WERI-Rb-1 (cell line): Measurements from ENCODE around the gene C15orf39.

Experiments used
- DNase-seq: peaks from one replicate; pipeline ENCODE4 v3.0.0-alpha.2; 2020
- H3K27ac ChIP-seq: fragments of 250-450 bp; sonication (Bioruptor Pico); 2 replicates; pipeline ENCODE4 v1.5.1; 2020; ENCODE audit warnings: mild to moderate bottlenecking, moderate library complexity
- H3K27me3 ChIP-seq: fragments of 250-450 bp; sonication (Bioruptor Pico); 2 replicates; pipeline ENCODE4 v1.5.1; 2021; ENCODE audit warnings: mild to moderate bottlenecking, low read depth, moderate library complexity; ENCODE audit not compliant: insufficient read depth, severe bottlenecking
- H3K36me3 ChIP-seq: fragments of 250-450 bp; sonication (Bioruptor Pico); 2 replicates; pipeline ENCODE4 v1.5.1; 2020; ENCODE audit warnings: mild to moderate bottlenecking, moderate library complexity
- H3K4me3 ChIP-seq: 2 replicates; pipeline ENCODE4 v1.5.1; 2011; ENCODE audit warnings: low read depth, mild to moderate bottlenecking, control low read depth, low read length
- H3K9me3 ChIP-seq: fragments of 250-450 bp; sonication (Bioruptor Pico); 2 replicates; pipeline ENCODE4 v1.5.1; 2021; ENCODE audit warnings: mild to moderate bottlenecking, moderate library complexity; ENCODE audit not compliant: severe bottlenecking
- TF ChIP-seq, protein P1 (sequence below): IDR thresholded peaks from 2 replicates; pipeline ENCODE4 v1.5.1; 2011; ENCODE audit warnings: low read depth, mild to moderate bottlenecking, control low read depth, inconsistent platforms, low read length

Gene C15orf39

DNA sequence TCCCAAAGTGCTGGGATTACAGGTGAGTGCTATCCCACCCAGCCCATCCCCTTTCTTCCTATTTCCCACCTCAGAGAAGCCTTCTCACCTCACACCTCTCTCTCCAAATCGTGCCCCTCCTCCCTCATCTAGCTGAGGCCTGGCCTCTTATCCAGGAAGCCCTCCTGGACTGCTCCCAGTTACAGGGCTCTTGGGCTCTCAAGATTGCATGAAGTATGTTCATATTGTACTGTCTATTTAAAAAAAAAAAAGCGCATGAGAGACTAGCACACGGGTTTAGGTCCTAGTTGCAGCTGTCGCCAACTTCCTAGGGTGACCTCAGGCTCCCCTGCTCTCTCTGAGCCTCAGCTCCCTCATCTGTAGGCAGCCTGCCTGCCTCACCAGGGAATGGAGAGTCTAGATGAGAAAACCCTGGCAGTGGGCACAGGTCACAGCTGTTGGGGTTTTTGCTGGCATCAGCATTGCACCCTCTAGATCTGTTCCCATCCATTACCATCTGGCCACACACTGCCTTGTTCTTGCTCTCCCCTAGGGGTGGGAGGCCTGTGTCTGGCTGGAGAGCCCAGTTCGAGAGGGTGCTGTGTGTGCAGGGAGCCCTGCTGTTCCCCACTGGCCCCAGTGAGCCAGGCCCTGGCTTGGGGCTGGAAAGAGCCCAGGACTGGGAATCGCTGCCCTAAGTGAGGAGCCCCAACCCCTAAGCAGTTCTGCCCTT, 24.2 kb upstream of the C15orf39 start:
- no peak overlapping the region for H3K27ac ChIP-seq
- TF ChIP-seq, protein P1, sequence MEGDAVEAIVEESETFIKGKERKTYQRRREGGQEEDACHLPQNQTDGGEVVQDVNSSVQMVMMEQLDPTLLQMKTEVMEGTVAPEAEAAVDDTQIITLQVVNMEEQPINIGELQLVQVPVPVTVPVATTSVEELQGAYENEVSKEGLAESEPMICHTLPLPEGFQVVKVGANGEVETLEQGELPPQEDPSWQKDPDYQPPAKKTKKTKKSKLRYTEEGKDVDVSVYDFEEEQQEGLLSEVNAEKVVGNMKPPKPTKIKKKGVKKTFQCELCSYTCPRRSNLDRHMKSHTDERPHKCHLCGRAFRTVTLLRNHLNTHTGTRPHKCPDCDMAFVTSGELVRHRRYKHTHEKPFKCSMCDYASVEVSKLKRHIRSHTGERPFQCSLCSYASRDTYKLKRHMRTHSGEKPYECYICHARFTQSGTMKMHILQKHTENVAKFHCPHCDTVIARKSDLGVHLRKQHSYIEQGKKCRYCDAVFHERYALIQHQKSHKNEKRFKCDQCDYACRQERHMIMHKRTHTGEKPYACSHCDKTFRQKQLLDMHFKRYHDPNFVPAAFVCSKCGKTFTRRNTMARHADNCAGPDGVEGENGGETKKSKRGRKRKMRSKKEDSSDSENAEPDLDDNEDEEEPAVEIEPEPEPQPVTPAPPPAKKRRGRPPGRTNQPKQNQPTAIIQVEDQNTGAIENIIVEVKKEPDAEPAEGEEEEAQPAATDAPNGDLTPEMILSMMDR: no peak
- no peaks in the 10 kb centered on the region for H3K9me3 ChIP-seq
- H3K4me3 ChIP-seq: no peak overlapping the region
- no peak for DNase-seq
- H3K36me3 ChIP-seq: no peaks in the 10 kb centered on the region
- no peaks in the 10 kb centered on the region for H3K27me3 ChIP-seq

DNA sequence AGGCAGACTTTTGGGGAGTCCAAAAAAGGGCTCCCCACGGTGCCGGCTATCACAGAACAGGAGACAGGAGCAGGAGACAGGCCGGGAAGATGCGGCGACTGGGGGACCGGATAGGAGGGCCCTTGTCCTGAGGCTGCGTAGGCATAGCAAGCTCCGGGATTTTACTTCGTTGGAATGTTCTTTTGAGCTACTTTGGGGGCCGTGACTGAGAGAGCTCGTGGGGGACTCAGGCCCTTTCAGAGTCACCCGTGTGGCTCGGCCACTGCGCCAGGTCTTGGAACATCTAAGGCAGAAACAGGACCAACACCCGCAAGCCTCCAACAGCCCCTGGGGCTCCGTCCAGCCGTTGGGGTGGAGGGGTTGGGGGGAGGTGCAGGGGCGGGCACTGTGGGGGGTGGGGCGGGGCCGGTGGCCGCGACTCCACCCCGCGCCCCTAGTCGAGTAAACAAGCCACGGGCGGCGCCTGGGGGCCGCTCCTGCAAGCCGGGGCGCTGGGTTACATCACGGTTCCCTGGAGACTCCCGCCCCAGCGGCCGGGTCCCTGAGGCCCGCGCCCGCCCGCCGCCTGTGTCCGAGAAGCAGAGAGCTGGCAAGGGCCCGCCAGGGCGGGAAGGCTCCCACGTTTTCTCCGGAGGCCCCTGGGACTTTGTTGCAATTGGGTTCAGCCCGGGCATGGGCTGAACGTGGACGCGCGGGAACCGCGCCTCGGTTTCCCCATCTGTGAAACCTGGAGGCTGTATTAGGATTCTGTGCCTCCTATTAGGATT, 23.3 kb upstream of the C15orf39 start:
- Histone ChIP-seq H3K36me3 (no peaks in the 10 kb centered on the region), H3K4me3 (no peak overlapping the region), H3K9me3 (no peaks in the 10 kb centered on the region), H3K27me3 (no peaks in the 10 kb centered on the region), H3K27ac (no peak overlapping the region)
- TF ChIP-seq, protein P1: no peak
- DNase-seq: no peak

DNA sequence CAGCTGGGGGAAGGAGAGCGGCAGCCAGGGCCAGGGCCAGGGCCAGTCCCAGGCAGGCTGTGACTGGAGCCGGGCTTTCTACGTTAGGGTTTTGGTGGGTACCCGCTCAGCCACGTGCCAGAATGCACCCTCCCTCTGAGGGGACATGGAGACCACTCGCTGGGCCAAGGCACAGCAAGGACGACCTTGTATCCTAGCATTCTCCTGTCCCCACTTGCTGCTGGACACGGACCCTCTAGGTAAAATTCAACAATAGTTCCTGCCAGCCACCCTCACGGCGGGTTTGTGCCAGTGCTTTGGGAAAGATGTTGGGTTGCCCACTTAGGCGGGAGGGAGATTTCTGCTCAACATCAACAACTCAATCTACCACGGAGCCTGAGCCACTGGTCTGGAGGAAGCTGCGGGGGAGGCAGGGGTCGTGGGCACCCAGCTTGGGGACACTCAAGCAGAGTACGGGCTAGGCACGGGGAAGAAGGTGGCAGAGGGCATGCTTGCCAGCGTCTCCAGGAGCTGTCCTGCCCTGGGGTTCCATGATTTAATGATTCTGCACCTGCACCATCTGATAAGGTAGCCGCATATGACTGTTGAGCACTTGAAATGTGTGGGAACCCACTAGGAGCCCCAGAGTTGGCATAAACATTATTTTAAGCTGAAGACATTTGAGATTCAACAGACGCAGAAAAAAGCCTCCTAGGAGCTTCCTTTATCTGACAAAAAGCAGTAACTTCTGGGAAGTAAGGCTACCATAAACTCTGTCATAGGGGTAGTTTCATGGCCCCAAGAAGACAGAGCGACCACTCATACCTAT, 22.5 kb upstream of the C15orf39 start:
- no peak for DNase-seq
- H3K9me3 ChIP-seq: no peaks in the 10 kb centered on the region
- H3K36me3 ChIP-seq: no peaks in the 10 kb centered on the region
- H3K27ac ChIP-seq: no peak overlapping the region
- H3K4me3 ChIP-seq: no peak overlapping the region
- no peaks in the 10 kb centered on the region for H3K27me3 ChIP-seq
- TF ChIP-seq, protein P1: no peak

GRCh38 chr15:75179746-75180140, 21.9 kb upstream of the C15orf39 start:
- no peak overlapping the region for H3K27ac ChIP-seq
- TF ChIP-seq, protein P1: no peak
- no peaks in the 10 kb centered on the region for H3K9me3 ChIP-seq
- no peaks in the 10 kb centered on the region for H3K36me3 ChIP-seq
- no peak overlapping the region for H3K4me3 ChIP-seq
- no peak for DNase-seq
- H3K27me3 ChIP-seq: no peaks in the 10 kb centered on the region

GRCh38 chr15:75181780-75182179, 19.9 kb upstream of the C15orf39 start:
- Histone ChIP-seq H3K27ac (0 out of 2 replicates have a peak overlapping the region, but pooled peaks have one; percentile 12), H3K36me3 (no peaks in the 10 kb centered on the region), H3K9me3 (no peaks in the 10 kb centered on the region), H3K27me3 (no peaks in the 10 kb centered on the region), H3K4me3 (no peak overlapping the region)
- DNase-seq: no peak
- TF ChIP-seq, protein P1: no peak
